Glomerular endothelial cell (primary cell): ENCODE results near the gene GLP2R. TPM values are rescaled to one million over a fixed set of nuclear protein-coding genes. Genes with fewer than 3 reads are reported as not detected.
"Not testable (repeated sequence)": the region's sequence is repeated elsewhere in the genome, so short reads cannot be mapped to it uniquely, and the experiment has no call there.

Source experiments
- DNase-seq: peaks from one replicate; pipeline ENCODE4 v3.0.0-alpha.2; 2011; ENCODE audit warnings: low read depth, low spot score; ENCODE audit errors: extremely low read depth
- total RNA-seq: library from RNA; depleted of rRNA; stranded (reverse); fragments of >200 nt; gene quantifications from 2 replicates; pipeline ENCODE4 v1.2.3, GENCODE V29; 2015

GLP2R gene
- total RNA-seq, 1 donor from 2014 or later = not detected

DNA sequence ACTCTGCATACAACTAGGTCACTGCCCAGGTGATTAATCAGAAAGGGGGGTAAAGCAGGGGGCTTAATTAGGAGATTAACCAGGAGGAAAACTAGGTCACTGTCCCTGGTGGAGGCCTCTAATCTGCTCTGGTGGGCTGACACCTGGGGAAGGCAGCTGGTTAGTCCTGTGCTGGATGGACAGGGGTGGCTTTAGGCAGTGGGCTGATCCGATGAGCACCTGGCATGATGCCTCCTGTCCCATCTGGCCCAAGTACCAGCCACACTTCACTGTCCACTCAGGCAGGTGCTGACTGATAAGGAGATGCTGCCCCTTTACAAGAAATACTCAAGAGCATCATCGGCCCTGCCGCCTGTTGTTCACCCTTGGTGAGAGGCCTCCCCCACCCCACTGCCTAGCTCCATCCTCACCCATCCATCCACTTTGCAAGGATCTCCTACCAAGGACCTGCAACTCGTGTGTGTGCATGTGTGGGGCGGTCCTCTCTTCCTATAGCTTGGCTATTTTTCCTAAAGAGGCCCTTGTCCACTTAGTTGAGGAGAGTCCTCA is 93.2 kb downstream of the GLP2R start:
- no peak for DNase-seq

DNA sequence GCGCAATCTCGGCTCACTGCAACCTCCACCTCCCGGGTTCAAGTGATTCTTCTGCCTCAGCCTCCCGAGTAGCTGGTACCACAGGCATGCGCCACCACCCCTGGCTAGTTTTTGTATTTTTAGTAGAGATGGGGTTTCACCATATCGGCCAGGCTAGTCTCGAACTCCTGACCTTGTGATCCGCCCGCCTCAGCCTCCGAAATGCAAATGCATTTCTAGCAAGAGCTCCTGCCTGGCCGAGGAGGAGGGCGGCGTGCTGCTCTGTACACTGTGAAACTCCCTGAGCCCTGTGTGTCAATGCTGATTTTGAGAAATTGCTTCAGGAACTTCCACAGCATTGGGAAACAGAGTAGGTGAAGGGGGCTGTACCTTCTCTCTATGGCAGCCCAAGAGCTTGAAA is 95.5 kb downstream of the GLP2R start:
- DNase-seq = not testable (repeated sequence)

DNA sequence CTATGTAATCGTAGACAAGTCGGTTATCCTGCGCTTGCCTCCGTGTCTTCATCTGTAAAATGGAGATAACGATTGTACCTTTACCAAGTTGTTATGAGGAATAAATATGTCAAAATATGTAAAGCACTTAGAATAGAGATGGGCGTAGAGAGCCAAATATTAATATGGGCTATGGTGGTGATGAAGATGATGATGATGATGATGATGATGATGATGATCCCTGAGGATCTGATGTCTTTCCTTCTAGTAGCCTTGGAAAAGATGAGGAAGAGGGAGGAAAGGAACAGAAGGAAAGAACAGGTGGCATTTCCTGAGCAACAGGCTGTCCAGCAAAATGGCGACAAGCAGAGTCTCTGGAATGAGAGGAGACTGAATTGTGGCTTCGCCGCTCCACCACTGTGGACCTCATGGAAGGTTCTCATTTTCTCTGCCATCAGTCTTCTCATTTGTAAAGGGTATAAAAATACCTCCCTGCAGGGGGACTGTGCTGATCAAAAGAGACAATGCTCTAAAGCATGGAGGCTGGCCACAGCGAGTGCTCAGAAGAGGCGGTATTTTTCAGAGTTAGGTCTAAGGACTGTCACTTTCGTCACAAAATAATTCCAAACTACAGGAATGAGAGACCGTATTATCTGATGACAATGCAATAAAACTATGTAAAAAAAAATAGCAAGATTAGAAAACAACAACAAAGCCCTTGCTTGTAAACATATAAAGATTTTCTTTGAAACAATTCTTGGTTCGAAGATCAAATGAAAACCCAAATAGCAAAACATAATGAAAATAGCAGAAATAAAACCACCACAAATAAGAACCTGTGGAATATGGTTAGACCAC is 96.5 kb downstream of the GLP2R start:
- DNase-seq = no peak

DNA sequence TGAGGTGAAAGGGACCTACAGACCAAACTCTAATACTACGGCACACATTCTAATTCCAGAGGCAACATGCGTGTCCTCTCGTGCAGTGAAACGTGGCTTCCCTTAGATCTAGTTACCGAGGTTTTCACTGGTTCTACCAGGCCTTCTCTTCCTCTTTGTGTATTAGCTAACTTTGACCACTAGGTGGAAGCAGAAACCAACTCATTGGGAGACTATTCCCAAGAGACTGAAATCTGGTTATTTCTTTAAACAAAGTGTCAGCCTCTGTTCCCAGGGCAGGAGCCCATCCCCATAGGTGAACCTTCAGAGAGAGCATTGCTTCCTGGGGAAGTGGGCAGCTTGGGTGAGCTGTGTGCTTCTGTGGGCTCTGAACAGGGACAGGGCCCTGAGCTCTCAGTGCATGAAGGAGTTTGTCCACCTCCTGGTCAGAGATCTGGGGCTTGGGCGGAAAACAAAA is 99.0 kb downstream of the GLP2R start:
- DNase-seq = peak; percentile 29

DNA sequence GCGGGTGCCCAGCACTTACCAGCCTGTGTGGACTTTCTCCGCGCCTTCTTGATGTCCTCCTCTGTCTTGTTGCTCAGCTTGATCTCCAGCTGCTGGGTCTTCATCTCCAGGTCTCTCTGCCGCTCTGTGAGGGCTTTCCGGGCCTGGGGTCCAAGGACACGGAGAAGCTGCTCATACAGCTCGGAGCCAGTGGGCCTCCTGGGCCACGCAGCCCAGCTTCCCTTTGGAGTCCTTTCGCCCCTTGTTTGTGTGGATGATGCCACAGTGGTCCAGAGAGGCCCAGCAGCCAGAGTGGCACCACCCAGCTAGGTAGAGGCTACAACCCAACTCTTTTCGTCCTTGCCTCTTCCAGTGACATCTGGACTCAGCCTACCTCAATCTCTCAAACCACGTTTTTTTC is 99.7 kb downstream of the GLP2R start:
- DNase-seq = no peak

DNA sequence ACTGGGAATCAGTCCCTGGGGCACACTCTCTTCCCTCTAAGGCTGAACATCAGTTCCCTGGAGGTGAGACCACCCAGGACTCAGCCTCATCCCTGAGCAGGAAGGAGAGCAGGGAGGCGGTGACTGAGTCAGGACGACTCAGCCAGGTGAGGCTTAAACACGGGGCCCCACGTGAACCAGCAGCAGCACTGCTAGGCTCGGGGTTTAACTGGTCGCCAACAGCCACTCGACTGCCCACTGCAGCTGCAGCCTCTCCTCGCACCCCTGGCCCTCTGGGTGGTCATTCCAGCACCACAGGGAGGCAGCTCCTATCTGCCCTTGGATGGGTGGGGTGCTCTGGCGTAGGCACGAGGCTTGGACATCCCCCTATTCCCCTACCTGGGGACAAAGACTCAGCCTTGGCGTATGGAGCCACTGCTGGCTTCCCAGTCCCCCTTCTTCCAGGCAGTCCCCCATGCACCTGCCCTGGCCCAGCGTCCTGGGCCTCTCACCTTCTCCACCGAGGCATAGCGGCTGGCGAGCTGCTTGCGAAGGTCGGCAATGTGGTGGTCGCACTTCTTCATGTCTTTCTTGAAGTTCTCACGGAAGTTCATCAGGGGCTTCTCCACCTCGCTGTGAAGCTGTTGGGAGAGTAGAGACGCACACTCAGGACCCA is 100.6 kb downstream of the GLP2R start:
- DNase-seq = no peak

DNA sequence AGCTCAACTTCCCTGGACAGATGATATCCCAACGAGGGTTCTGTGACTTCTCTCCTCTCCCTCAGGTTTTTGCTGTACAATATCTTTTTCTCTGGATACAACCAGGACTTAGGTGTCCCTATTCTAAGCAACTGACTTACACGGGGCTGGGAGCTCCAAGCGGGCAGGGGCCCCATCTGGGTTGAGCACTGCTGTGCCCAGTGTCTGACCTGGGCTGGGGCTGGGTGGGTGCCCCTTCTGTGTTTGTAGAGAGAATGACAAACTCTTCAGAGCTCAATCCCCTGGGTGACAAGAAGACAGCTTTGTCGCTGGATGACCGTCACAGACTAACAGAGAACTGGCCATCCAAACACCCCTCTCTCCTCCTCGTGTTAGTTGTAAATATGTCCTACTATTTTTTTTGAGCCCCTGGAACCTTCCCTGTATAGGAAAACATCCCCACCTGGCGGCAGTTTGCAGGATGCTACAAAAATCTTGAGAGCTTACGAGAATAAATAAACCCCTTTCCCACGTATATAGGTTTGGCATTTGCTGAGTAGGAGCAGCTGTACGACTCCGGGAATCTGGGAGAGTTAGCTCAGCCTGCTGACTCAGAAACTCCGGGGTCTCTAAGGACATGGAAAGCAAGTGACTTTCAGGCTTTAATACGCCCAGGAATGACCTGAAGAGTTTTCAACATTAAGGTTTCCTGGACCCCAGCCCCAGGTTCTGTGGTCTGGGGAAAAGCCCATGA is 103.0 kb downstream of the GLP2R start:
- DNase-seq = no peak

DNA sequence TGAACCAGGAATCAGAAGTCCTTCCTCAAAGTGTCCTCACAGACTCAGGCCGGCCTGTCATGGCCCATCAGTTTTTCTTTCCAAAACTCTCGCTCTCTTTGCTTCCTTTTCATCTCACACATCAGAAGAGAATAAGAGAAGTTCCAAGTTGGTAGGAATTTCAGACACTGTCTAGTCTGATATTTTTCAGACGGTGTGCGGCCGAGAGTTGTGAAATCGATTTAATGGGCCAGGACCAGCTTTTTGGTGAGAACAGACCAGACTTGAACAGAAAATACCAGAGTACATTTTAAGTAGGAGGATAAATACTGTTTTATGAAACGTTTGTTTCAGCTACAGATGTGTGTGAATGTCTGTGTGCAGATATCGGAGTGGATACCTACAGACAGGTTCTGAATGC is 104.1 kb downstream of the GLP2R start:
- no peak for DNase-seq

DNA sequence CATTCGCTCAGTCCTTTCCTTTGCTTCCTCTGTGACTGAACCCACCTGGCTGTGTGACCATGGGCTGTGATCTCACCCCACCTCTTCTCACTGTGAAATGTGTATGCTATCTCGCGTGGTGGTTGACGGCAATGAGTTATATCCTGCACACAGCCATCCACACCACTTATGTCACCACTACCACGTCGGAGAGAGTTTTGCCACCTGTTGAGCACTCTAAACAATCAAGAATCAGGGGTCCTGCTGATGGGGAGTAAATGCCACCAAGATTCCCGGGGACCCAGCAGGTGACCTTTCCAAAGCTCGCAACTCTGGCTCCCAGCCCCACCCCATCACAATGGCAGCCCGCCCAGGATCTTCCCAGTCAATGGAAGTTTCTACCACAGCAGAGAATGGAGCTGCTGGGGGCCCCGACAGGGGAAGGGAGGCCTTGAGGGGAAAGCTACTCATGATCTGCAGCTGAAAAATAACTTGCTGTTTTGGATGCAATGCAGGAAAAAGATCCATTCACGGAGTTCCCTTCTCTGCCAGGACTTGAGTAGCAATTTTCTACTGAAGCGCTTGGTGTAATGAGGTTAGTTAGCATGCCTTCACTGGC is 105.5 kb downstream of the GLP2R start:
- DNase-seq = no peak

DNA sequence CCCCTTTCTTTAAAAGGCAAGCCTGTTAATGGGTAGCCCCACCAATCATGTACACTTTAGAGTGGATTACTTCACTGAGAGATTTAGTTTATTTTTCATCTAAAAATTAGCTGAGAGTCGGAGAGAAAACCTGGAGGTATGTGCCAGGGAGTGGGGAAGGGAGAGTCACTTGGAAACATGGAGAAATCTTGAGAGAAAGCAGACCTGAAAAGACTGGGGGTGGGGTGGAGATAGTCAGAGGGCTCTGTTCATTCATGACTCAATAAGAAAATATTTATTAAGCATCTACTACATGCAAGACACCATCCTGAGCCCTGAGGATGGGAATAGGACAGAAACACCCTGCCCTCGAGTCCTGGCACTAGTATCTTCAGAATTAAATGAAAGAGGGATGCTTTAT is 106.8 kb downstream of the GLP2R start:
- DNase-seq = no peak

DNA sequence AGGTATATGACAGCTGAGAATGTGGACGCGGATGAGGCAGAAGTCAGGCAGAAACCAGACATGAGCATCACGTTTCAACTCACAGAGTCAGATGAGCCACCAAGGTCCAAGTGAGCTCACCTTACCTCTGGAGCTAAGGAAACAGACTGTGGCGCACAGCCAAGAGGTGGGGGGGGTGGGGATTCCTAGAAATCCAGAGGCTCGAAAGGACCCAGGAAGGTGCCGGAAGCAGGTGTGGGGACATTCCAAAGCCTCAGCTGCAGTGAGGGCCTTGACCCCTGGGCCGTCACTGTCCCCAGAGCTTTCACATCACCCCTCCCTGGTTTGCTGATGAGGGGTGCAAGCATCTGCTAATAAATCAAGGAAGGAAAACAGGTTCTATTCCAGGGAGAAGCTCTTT is 108.6 kb downstream of the GLP2R start:
- no peak for DNase-seq

DNA sequence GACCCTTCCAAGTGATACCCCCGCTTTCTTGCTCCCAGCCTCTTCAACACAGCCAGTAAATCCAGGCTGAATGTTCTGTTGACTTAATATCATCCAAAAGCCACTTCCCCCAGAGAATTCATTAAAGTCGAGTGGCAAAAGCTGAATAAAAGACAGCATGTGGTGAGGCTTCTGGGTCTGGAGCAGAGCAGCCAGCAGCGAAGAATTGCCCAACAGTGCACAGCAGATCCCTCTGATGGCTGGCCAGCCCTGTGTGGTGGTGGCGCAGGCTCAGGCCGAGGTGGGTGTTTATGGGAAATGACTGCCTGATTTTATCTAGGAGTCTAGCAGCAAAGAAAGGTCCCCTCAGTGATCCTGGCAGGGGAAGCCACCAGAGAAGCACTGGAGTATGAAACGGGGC is 109.7 kb downstream of the GLP2R start:
- DNase-seq = no peak

DNA sequence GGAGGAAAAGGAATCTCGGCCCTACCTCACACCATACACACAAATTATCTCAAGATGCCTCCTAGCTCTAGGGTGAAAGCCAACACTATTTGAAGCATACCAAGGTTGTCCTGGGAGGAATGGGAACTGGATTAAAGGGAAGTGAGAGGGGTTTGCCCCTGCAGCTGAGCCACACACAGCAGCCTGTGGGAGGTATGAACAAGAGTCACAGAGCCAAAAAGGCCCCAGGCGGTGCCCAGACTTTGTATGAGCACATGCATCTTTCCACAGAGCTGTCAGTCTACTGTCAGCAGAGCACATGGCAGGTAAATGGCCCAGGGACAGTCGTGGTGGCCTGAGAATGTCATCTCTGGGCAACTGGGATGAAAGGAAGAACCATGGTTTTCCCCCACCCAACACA is 110.4 kb downstream of the GLP2R start:
- no peak for DNase-seq

DNA sequence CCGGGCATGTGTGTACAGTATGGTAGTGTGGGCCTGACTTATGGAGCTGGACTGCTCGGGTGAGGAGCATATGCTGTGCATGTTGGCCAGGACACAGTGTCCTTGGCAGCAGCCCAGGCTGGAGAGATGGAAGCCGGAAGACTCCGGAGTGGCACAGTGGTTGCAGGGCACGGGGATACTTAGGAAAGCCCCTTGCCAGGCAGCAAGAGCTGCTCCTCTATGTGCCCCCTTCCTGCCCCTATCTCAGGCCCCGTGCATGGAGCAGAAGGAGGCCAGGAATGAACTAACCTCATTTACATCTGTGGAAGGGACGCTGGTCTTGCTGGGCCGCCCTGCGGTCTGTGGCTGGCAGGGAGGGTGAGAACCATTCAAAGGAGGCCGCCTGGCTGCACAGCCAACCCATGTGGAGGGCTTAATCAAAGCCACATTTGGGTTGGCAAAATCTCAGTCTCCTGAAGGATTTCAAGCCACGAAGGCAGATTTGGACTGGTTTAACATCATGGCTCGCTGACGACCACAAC is 111.6 kb downstream of the GLP2R start:
- no peak for DNase-seq

DNA sequence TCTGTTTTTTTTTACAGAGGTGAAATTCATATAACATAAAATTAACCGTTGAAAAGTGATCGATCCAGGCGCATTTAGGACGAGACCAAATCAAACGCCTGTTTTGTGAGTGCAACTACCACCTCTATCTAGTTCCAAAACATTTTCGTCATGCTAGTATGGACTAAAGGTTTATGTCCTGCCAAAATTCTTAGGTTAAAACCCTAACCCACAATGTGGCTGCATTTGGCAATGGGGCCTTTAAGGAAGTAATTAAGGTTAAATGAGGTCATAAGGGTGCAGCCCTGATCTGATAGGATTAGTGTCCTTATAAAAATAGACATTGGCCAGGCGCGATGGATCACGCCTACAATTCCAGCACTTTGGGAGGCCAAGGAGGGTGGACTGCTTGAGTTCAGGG is 112.2 kb downstream of the GLP2R start:
- no peak for DNase-seq

DNA sequence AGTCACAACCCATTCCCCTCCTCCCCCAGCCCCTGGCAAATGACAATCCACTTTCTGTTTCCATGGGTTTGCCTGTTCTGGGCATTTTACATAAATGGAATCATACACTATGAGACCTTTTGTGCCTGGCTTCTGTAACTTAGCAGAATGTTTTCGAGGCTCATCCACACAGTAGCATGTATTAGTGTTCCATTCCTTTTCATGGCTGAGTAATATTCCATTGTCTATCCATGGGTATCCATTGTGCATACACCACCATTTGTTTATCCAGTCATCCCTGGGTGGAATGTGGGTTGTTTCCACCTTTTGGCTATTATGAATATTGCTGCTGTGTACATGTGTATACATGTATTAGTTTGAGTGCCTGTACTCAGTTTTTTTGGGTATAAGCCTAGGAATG is 113.0 kb downstream of the GLP2R start:
- no peak for DNase-seq

DNA sequence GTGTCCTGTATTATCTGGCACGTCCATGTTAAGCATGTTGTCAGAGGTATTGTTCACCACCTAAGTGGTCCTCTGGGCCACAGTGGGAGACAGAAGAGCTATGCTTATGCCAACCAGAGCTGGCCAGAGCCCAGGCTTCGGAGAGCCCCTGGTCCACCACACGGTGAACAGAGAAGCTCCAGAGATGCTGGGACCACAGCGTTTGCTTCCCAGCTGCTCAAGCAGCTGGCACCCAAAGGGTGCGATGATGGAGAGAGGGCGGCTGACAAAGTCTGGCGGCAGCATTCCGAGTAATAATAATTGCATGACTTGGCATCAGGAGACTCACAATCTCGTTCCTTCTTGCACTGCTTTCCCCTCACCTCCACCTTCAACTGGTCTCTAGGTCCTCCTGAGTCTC is 115.1 kb downstream of the GLP2R start:
- no peak for DNase-seq

DNA sequence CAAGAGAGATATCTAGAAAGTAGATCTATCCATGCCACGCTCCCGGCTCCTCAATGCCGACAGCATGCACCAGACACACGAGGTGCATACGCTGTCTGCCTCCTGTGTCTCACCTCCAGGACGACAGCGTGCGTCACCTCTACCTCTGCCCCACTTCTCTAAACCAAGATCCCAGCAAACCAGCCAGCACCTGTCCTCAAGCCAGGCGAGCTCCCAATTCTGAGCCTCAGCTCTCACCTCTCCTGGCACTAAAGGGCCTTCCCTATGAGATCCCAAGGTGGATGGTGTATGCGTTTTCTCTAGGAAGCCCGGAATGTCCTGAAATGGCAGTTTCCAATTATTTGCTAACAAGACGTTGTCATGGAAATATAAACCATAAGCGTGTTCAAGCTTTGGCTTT is 115.6 kb downstream of the GLP2R start:
- no peak for DNase-seq
